CD4-positive, alpha-beta T cell treated with Interleukin-15 for 1 hour (primary cell): ENCODE results near the gene ARMC10.
"Not testable (repeated sequence)": the region's sequence is repeated elsewhere in the genome, so short reads cannot be mapped to it uniquely, and the experiment has no call there.

Experiments
- DNase-seq: peaks from one replicate; pipeline ENCODE4 v3.0.0-alpha.2; 2020

The ARMC10 gene

DNA sequence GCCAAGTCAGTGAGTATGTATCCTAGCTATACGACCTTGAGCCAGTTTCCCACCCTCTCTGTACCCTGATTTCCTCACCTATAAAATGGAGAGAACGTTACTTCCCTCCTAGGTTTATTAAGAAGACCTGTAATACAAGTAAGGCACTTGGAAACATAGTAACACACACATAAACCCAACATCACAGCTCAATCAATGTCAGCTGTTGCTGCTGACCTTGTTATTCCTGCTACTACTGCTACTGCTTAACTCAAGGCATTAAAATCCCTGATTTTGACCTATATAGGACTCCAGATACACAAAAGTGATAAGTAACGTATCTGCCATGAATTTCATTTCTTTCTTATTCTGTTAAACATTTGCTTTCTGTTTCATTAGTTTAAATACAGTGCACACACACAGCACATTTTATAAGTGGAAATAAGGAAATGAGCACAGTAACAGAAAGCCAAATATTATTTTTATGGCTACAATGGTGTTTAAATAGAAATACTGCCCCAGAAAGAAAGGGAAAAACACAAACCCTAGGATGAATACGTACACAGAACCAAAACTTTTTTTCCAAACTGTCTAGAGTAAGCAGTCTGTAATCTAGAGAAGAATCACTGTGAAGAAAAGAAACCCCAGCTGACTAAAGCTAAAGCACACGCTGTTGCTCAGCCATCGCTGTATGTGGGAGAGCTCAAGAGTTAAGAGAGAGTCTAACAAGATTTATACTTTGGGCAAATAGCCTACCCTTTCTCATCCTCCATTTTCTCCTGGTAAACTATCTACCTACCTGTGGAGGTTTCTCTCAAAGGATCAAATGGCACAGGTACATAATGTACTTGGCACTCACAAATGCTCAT, 55.0 kb downstream of the ARMC10 start:
- DNase-seq, result no peak

DNA sequence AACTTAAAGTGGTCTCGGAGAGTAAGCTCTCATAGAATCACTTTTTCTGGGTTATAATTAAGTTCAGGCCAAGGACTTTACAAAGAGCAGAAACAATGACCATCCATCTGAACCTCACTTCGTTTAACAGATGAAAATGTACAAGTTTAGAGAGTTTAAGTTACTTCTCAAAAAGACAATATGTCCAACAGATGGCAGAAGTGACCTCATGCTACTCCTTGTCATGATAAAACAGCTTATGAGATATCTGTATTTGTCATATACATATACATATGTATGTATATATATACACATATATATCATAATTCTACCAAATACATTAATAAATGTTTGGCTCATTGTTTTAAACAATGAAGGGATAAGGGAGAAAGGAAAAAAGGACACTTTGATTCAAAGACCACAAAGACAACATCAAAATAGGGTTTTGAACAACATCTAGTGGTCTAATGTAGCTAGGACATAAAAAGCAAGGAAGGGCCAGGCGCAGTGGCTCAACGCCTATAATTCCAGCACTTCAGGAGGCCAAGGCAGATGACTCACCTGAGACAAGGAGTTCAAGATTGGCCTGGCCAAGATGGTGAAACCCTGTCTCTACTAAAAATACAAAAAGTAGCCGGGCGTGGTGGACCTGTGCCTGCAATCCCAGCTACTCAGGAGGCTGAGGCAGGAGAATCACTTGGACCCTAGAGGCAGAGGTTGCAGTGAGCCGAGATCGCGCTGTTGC, 56.1 kb downstream of the ARMC10 start:
- no peak for DNase-seq

GRCh38 chr7:103132995-103133688, 58.2 kb downstream of the ARMC10 start:
- DNase-seq, result no peak

DNA sequence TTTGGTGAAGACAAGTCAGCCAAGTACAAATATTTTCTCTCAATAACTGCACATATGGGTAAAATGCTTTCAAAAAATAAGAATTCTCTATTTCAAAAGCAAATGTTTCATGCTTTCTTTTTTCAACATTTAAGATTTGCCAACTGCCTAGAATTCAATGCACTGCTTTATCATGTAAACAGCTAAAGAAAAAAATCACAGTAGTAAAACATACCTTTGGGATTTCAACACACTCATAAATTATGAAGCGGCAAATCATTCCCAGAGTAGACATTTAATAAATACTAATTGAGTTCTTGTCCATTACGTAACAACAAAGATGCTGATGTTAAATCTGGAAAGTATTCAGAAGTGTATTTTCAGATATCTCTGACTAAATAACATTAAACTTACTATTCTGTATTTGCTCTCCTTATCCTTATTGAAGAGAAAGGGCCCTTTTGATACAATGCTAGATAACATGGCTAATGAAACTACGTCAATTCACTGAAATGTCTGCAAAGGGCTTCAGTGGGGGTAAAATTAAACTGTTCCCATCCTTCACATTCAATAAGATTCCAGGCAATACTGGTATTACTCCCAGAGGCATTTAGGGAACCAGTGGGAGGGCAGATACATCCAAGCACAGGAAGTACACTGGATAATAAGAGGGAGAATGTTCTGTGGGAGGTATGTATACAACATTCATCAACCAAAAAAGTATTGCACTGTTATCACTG, 60.1 kb downstream of the ARMC10 start:
- DNase-seq, result no peak

DNA sequence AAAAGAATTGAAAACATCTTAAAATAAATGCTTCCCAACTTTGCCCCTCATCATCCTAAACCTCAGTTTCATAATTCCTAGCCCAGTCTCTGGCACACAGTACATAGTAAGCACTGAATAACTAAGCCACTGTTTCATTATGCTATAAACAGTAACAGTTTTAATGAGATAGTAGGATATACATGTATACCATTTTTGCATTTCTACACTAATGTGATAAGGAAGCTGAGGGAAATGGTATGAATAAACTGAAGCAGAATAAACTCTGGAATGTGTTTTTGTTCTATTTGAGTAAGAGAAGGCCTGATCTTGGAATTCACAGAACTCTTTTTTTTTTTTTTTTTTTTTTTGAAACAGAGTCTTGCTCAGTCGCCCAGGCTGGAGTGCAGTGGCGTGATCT, 65.1 kb downstream of the ARMC10 start:
- DNase-seq, result no peak

DNA sequence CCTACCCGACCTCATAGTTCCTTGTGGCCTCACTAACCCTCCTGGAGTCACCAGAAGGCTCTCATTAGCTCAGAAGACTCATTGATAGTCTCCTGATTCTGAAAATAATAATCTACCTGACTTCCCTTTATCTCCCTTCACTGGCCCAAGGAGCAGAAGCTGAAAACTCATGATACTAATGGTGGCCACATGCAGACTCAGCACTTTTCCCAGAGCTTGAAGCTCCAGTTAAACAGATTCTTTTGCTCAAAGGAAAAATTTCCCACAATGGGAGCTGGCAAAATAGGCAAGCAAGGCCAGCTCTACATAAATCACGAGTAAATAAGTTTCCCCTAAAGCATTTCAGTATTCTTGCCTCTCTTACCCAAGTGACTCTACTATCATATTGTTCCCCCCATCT, 65.7 kb downstream of the ARMC10 start:
- DNase-seq, result no peak

DNA sequence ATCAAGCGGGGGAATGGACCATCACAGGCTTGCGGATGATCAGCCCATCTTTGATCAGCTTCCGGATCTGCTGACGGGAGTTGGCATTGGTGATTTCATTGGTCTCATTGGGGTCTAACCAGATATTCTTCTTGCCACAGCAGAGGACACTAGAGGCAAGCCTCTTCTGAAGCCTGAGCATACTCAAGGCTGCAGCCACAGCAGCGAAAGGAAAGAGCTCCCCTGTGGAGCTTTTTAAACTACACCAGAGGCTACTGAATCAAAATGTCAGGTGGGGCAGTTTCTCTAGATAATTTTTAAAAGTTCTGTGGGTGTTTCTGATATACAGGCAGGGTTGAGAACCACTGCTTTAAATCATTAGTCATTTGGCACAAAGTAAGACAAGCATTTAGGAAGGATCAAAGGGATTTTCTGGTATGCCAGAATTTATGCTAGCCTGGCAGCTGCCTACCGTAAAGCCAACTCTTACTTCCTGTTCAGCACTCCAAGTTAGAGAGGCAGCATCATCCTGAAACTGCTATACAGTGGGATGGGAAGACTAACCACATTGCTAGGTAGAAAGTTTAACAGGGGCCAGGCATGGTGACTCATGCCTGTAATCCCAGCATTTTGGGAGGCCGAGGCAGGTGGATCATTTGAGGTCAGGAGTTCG, 66.9 kb downstream of the ARMC10 start:
- no peak for DNase-seq

DNA sequence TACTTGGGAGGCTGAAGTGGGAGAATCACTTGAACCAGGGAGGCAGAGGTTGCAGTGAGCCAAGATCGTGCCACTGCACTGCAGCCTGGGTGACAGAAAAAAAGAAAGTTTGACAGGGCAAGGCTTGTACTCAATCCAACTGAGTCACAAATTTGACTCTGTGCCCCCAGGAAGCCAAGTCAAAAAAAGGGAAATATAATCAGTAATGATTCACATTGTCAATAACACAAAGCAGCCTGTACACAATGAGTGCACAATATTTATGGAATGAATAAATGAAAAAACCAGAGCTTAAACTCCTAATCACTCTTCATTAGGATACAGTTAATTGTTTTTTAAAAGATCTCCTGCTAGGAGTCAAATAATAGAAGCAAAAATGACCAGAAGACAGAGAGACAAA, 67.6 kb downstream of the ARMC10 start:
- no peak for DNase-seq

DNA sequence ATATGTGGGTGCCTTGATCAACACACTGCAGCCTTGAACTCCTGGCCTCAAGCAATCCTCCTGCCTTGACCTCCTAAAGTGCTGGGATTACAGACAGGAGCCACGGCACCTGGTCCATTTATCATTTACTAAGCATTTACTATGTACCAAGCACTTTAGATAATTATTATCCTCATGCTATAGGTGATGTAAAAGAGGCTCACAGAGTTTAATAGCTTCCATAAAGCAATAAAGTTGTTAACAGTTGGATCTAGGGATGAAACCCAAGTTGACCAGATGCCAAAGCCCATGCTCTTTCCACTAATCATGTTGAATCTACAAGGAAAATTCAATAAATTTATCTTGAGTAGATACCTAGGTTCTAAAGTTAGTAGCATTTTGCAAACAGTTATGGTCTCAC, 68.9 kb downstream of the ARMC10 start:
- DNase-seq, result no peak

GRCh38 chr7:103144754-103145153, 69.8 kb downstream of the ARMC10 start:
- not testable (repeated sequence) for DNase-seq

- no peak for DNase-seq
Measured at GRCh38 chr7:103148131-103148993, 73.4 kb downstream of the ARMC10 start.
